HCT116 (cell line): ENCODE measurements around the gene DCST2. TPM values are rescaled to one million over a fixed set of nuclear protein-coding genes. Genes with fewer than 3 reads are reported as not detected.

Experiments
- ATAC-seq: fragments of 200-7000 bp; cut with Tn5 transposase; 2 replicates; pipeline ENCODE4 v1.9.1; 2020; ENCODE audit warnings: mild to moderate bottlenecking, moderate library complexity
- BruUV-seq: library from RNA; stranded (reverse); fragments of 400-500 nt; replicated peaks from 2 replicates; lab custom pipeline; 2021; lab: Mats Ljungman, UMichigan
- CTCF ChIA-PET: fragments of 300-600 bp; sonication (Branson Sonifier 250); formaldehyde crosslinking; loops from one replicate; lab custom pipeline; 2021; ENCODE audit warnings: antibody characterized with exemption; lab: Charles Lee
- POLR2A ChIA-PET: fragments of 300-600, 350-600 bp; sonication (Branson Sonifier 250); formaldehyde crosslinking; loops from one replicate; lab custom pipeline; 2021; ENCODE audit warnings: antibody characterized with exemption; lab: Charles Lee
- RAD21 ChIA-PET, 2 experiments: fragments of 300-600 bp; sonication (Branson Sonifier 250); formaldehyde crosslinking; loops; one replicate each; lab custom pipeline; 2023; ENCODE audit warnings: low total read pairs in 2 of 2; ENCODE audit not compliant: uncharacterized antibody in 2 of 2, unreplicated experiment in 2 of 2, low non-redundant PET in 1 of 2; lab: Charles Lee
- DNase-seq: peaks from one replicate; pipeline ENCODE4 v3.0.0-alpha.2; 2010; ENCODE audit warnings: low read depth, low spot score
- H2AFZ ChIP-seq: fragments of 200-600 bp; shearing (Covaris generic), sonication (generic); 2 replicates; pipeline ENCODE4 v1.6.1; 2017; ENCODE audit warnings: low read depth, mixed run types, mixed read lengths, antibody characterized with exemption, low read length; ENCODE audit not compliant: poor library complexity, severe bottlenecking
- H3K27ac ChIP-seq: 2 replicates; pipeline ENCODE4 v1.5.1; 2012; ENCODE audit warnings: low read depth, low read length
- H3K27me3 ChIP-seq: fragments of 200-600 bp; sonication (generic); 2 replicates; pipeline ENCODE4 v1.6.1; 2016; ENCODE audit warnings: mixed run types, low read length, mixed read lengths; ENCODE audit not compliant: insufficient read depth
- H3K36me3 ChIP-seq, 2 experiments: fragments of 200-500 bp in 1 of 2; fragments of 200-600 bp in 1 of 2; sonication (Bioruptor generic) in 1 of 2; sonication (generic) in 1 of 2; 2 replicates each; pipeline versions ENCODE4 v1.5.1 to v1.6.1; 2014 to 2016; ENCODE audit warnings: low read length in 2 of 2, inconsistent platforms in 1 of 2, mixed read lengths in 1 of 2, mixed run types in 1 of 2; ENCODE audit not compliant: insufficient read depth in 2 of 2, control insufficient read depth in 1 of 2
- H3K4me1 ChIP-seq, 2 experiments: fragments of 200-600 bp in 1 of 2; sonication (generic) in 1 of 2; 2 replicates each; pipeline versions ENCODE4 v1.5.1 to v1.6.1; 2012 to 2017; ENCODE audit warnings: low read length in 2 of 2, inconsistent platforms in 1 of 2, mild to moderate bottlenecking in 1 of 2, mixed read lengths in 1 of 2, mixed run types in 1 of 2, moderate library complexity in 1 of 2; ENCODE audit not compliant: insufficient read depth in 2 of 2, control insufficient read depth in 1 of 2
- H3K4me2 ChIP-seq: fragments of 200-600 bp; sonication (generic); 2 replicates; pipeline ENCODE4 v1.6.1; 2017; ENCODE audit warnings: mixed run types, low read length, mixed read lengths
- H3K4me3 ChIP-seq, 2 experiments: fragments of 200-600 bp in 1 of 2; sonication (generic) in 1 of 2; replicated peaks in 1 of 2; 2 replicates each; pipeline ENCODE4 v1.5.1; 2011 to 2016; ENCODE audit warnings: low read length in 2 of 2, control low read depth in 1 of 2, low read depth in 1 of 2, mild to moderate bottlenecking in 1 of 2, mixed read lengths in 1 of 2, mixed run types in 1 of 2
- H3K79me2 ChIP-seq: fragments of 200-600 bp; sonication (generic); 2 replicates; pipeline ENCODE4 v1.6.1; 2017; ENCODE audit warnings: mild to moderate bottlenecking, mixed run types, low read length, moderate library complexity, mixed read lengths; ENCODE audit not compliant: insufficient read depth
- H3K9ac ChIP-seq: fragments of 200-600 bp; sonication (generic); 2 replicates; pipeline ENCODE4 v1.6.1; 2016; ENCODE audit warnings: low read length, mixed read lengths
- H3K9me2 ChIP-seq: fragments of 200-600 bp; sonication (generic), shearing (Covaris generic); 2 replicates; pipeline ENCODE4 v1.6.1; 2017; ENCODE audit warnings: mixed run types, mild to moderate bottlenecking, moderate library complexity; ENCODE audit not compliant: insufficient read depth
- H3K9me3 ChIP-seq, 2 experiments: fragments of 200-500 bp in 1 of 2; fragments of 200-600 bp in 1 of 2; sonication (Bioruptor generic) in 1 of 2; sonication (generic) in 1 of 2; 2 replicates each; pipeline ENCODE4 v1.6.1; 2014 to 2017; ENCODE audit warnings: low read length in 2 of 2, mixed read lengths in 2 of 2, inconsistent platforms in 1 of 2, low read depth in 1 of 2, mild to moderate bottlenecking in 1 of 2, mixed run types in 1 of 2, moderate library complexity in 1 of 2; ENCODE audit not compliant: control insufficient read depth in 1 of 2, insufficient read depth in 1 of 2
- H4K20me1 ChIP-seq: fragments of 200-600 bp; sonication (generic), shearing (Covaris generic); 2 replicates; pipeline ENCODE4 v1.6.1; 2017; ENCODE audit warnings: mixed run types, mild to moderate bottlenecking, moderate library complexity; ENCODE audit not compliant: insufficient read depth
- CBX3 ChIP-seq: IDR thresholded peaks from 2 replicates; pipeline ENCODE4 v1.6.1; 2012; ENCODE audit warnings: low read depth
- CEBPB ChIP-seq: IDR thresholded peaks from 2 replicates; pipeline ENCODE4 v1.6.1; 2012; ENCODE audit warnings: low read depth
- CTCF ChIP-seq, 3 experiments: fragments of 200-600 bp in 1 of 3; sonication (generic) in 1 of 3; IDR thresholded peaks in 2 of 3; conservative IDR thresholded peaks in 1 of 3; 2 replicates each; pipeline ENCODE4 v1.5.1; 2012 to 2017; ENCODE audit warnings: low read depth in 2 of 3, low read length in 2 of 3, antibody characterized with exemption in 1 of 3, borderline replicate concordance in 1 of 3, control low read depth in 1 of 3, mild to moderate bottlenecking in 1 of 3, mixed read lengths in 1 of 3, mixed run types in 1 of 3, moderate library complexity in 1 of 3; ENCODE audit not compliant: insufficient read depth in 1 of 3
- EGR1 ChIP-seq: IDR thresholded peaks from 2 replicates; pipeline ENCODE4 v1.6.1; 2012; ENCODE audit warnings: low read depth
- EZH2 ChIP-seq: fragments of 200-600 bp; sonication (generic); IDR thresholded peaks from 2 replicates; pipeline ENCODE4 v1.6.1; 2017; ENCODE audit warnings: antibody characterized with exemption, mixed run types
- FOSL1 ChIP-seq: IDR thresholded peaks from 2 replicates; pipeline ENCODE4 v1.6.1; 2012; ENCODE audit warnings: low read depth
- SIN3A ChIP-seq: IDR thresholded peaks from 2 replicates; pipeline ENCODE4 v1.6.1; 2012; ENCODE audit warnings: low read depth
- TCF7L2 ChIP-seq: IDR thresholded peaks from 2 replicates; pipeline ENCODE4 v1.7.0; 2011; ENCODE audit warnings: borderline replicate concordance, inconsistent platforms; ENCODE audit not compliant: insufficient read depth, insufficient read length; ENCODE audit errors: extremely low read depth
- ZFX ChIP-seq: fragments of 450-650 bp; IDR thresholded peaks from 2 replicates; pipeline ENCODE4 v1.6.1; 2017
- ZNF274 ChIP-seq: fragments of 200-500 bp; sonication (Bioruptor generic); IDR thresholded peaks from 2 replicates; pipeline ENCODE4 v1.6.1; 2014; ENCODE audit warnings: mild to moderate bottlenecking, low read depth, low read length, inconsistent platforms
- intact Hi-C: fragments of 100-400 bp; cut with micrococcal nuclease; formaldehyde crosslinking; loops from 2 replicates; pipeline ENCODE4 v1.10.0; 2022
- total RNA-seq: library from RNA; stranded (reverse); gene quantifications from one replicate; pipeline ENCODE4 v1.2.1, GENCODE V29; 2021; ENCODE audit not compliant: unreplicated experiment
- TF ChIP-seq, protein P1 (sequence below): IDR thresholded peaks from 2 replicates; pipeline ENCODE4 v1.6.1; 2012; ENCODE audit warnings: low read depth
- TF ChIP-seq, protein P2 (sequence below): IDR thresholded peaks from 2 replicates; pipeline ENCODE4 v1.6.1; 2012

DCST2 gene
- total RNA-seq, 1 experiment from 2014 or later = 2.0 TPM

- Histone ChIP-seq H3K4me2 (peak overlapping the region; percentile 96), H3K27ac (peak overlapping the region; percentile 99), H3K4me3 (peak overlapping the region; percentile 85 to 98), H3K79me2 (peaks cover 43% of the 10 kb centered on the region), H2AFZ (no peak overlapping the region), H3K9ac (peak overlapping the region; percentile 91), H4K20me1 (no peaks in the 10 kb centered on the region), H3K36me3 (no peaks in the 10 kb centered on the region; a peak in 1 of 4 replicates), H3K27me3 (no peaks in the 10 kb centered on the region), H3K4me1 (peaks cover 22 to 66% of the 10 kb centered on the region in 2 experiments), H3K9me3 (no peaks in the 10 kb centered on the region), H3K9me2 (no peaks in the 10 kb centered on the region)
- ATAC-seq (peak; percentile 72), DNase-seq (peak; percentile 99)
- BruUV-seq = no TSS peak
- intact Hi-C loops = loop anchor here (1.0 to 5.0 kb wide), 3 partner anchors 15 to 50 kb away; partner anchors contain the start of genes ADAM15 and CKS1B
- RAD21 ChIA-PET = interaction anchor here (0.6 to 0.7 kb wide), 2 partner anchors 68 to 271 kb away, joined by 4 to 7 read pairs; partner anchors contain the start of gene CLK2 (in 1 of the 2)
- CTCF ChIA-PET = interaction anchor here (0.6 to 1.8 kb wide), 8 partner anchors 14 to 516 kb away, joined by 3 to 7 read pairs (median 3); partner anchors contain the start of genes ADAM15 and SHC1
- no peak for TF ChIP-seq ZNF274
- TF ChIP-seq ZFX = no peak; the same call in 1 of the 2 replicates
- no peak for TF ChIP-seq EZH2
- no peak for TF ChIP-seq CBX3
- TF ChIP-seq, protein P1, sequence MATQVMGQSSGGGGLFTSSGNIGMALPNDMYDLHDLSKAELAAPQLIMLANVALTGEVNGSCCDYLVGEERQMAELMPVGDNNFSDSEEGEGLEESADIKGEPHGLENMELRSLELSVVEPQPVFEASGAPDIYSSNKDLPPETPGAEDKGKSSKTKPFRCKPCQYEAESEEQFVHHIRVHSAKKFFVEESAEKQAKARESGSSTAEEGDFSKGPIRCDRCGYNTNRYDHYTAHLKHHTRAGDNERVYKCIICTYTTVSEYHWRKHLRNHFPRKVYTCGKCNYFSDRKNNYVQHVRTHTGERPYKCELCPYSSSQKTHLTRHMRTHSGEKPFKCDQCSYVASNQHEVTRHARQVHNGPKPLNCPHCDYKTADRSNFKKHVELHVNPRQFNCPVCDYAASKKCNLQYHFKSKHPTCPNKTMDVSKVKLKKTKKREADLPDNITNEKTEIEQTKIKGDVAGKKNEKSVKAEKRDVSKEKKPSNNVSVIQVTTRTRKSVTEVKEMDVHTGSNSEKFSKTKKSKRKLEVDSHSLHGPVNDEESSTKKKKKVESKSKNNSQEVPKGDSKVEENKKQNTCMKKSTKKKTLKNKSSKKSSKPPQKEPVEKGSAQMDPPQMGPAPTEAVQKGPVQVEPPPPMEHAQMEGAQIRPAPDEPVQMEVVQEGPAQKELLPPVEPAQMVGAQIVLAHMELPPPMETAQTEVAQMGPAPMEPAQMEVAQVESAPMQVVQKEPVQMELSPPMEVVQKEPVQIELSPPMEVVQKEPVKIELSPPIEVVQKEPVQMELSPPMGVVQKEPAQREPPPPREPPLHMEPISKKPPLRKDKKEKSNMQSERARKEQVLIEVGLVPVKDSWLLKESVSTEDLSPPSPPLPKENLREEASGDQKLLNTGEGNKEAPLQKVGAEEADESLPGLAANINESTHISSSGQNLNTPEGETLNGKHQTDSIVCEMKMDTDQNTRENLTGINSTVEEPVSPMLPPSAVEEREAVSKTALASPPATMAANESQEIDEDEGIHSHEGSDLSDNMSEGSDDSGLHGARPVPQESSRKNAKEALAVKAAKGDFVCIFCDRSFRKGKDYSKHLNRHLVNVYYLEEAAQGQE = no peak
- TF ChIP-seq FOSL1 = no peak
- TF ChIP-seq SIN3A = no peak
- TF ChIP-seq, protein P2, sequence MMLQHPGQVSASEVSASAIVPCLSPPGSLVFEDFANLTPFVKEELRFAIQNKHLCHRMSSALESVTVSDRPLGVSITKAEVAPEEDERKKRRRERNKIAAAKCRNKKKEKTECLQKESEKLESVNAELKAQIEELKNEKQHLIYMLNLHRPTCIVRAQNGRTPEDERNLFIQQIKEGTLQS = no peak
- TF ChIP-seq CEBPB = no peak
- no peak for TF ChIP-seq EGR1
- peak; percentile 52 for TF ChIP-seq TCF7L2
- peak in 2 of 3 experiments; percentile 52; a peak in 4 of 6 replicates for TF ChIP-seq CTCF (IDR thresholded peaks at IDR 0.05 in 2 of 3, conservative IDR thresholded peaks at IDR 0.05 in 1 of 3; ENCODE audit: borderline replicate concordance in 1 of 3, insufficient read depth in 1 of 3, low read depth in 2 of 3, low read length in 2 of 3)
- POLR2A ChIA-PET = interaction anchor here (0.6 to 1.4 kb wide), 8 partner anchors 10 to 339 kb away, joined by 3 to 7 read pairs (median 3); no protein-coding TSS in a partner anchor
Measured at GRCh38 chr1:155001675-155002463, 31.7 kb downstream of the DCST2 start.
